Measurements from ENCODE around the gene CA9. TPM values are rescaled to one million over a fixed set of nuclear protein-coding genes. Genes with fewer than 3 reads are reported as not detected.
A peak's percentile ranks its signal among the peaks of the same experiment; 100 is the strongest.

Gene CA9
- total and polyA plus RNA-seq, 9 of the 15 experiments (the other 6 are each of a cell fraction or from before 2014, with no cell fraction given), result 0.15 to 10.6 (median 0.60) TPM; not detected in 4

- TF ChIP-seq ZMIZ1 (IDR thresholded peaks at IDR 0.05; ENCODE audit: low read depth in 2 of 2, low read length in 2 of 2) (no peak), CREM (IDR thresholded peaks at IDR 0.05; ENCODE audit: low read depth) (no peak), PURB (CRISPR knock-in tag; IDR thresholded peaks at IDR 0.05; ENCODE audit: low read depth) (no peak), ZSCAN29 (IDR thresholded peaks at IDR 0.05) (no peak), FIP1L1 (IDR thresholded peaks at IDR 0.05; ENCODE audit: low read depth, low read length, poor library complexity, severe bottlenecking) (no peak), KAT7 (CRISPR knock-in tag; IDR thresholded peaks at IDR 0.05; ENCODE audit: borderline replicate concordance) (no peak), CCNT2 (IDR thresholded peaks at IDR 0.05; ENCODE audit: borderline replicate concordance, extremely low read depth, insufficient read length, low read depth, low read length) (no peak), DDX20 (tag; IDR thresholded peaks at IDR 0.05; ENCODE audit: low read depth) (no peak), MYBL2 (IDR thresholded peaks at IDR 0.05; ENCODE audit: low read depth) (no peak), MYBL2 (CRISPR knock-in tag; IDR thresholded peaks at IDR 0.05; ENCODE audit: borderline replicate concordance) (no peak), ZNF408 (CRISPR knock-in tag; IDR thresholded peaks at IDR 0.05; ENCODE audit: low read depth) (no peak), MCM3 (IDR thresholded peaks at IDR 0.05) (no peak), NR2F6 (CRISPR knock-in tag; IDR thresholded peaks at IDR 0.05) (no peak), XRCC4 (IDR thresholded peaks at IDR 0.05; ENCODE audit: extremely low read depth, insufficient read depth, insufficient read length) (no peak), RBM34 (IDR thresholded peaks at IDR 0.05; ENCODE audit: borderline replicate concordance, insufficient read depth, low read length) (no peak), MBD2 (IDR thresholded peaks at IDR 0.05; ENCODE audit: borderline replicate concordance, low read depth) (no peak), RFX5 (IDR thresholded peaks at IDR 0.05; ENCODE audit: low read depth, low read length) (no peak), NFIC (IDR thresholded peaks at IDR 0.05) (no peak), DIDO1 (tag; IDR thresholded peaks at IDR 0.05; ENCODE audit: low read depth) (no peak)
- TF ChIP-seq, protein P1, sequence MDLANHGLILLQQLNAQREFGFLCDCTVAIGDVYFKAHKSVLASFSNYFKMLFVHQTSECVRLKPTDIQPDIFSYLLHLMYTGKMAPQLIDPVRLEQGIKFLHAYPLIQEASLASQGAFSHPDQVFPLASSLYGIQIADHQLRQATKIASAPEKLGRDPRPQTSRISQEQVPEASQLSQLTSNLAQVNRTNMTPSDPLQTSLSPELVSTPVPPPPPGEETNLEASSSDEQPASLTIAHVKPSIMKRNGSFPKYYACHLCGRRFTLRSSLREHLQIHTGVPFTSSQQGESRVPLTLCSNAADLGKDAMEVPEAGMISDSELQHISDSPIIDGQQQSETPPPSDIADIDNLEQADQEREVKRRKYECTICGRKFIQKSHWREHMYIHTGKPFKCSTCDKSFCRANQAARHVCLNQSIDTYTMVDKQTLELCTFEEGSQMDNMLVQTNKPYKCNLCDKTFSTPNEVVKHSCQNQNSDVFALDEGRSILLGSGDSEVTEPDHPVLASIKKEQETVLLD (IDR thresholded peaks at IDR 0.05), result no peak
- Histone ChIP-seq H3K9me1 (ENCODE audit: control insufficient read depth, insufficient read depth, low read length) (no peaks in the 10 kb centered on the region), H3K9me3 (replicated peaks; ENCODE audit: control insufficient read depth, insufficient read depth, low read depth, low read length) (no peaks in the 10 kb centered on the region), H2AFZ (ENCODE audit: low read depth, low read length) (no peak overlapping the region), H3K4me3 (peak overlapping the region; percentile 89), H3K79me2 (ENCODE audit: control insufficient read depth, insufficient read depth, low read length) (peaks cover 20% of the 10 kb centered on the region), H3K9ac (ENCODE audit: insufficient read depth in 1 of 2, low read depth in 2 of 2, low read length in 2 of 2) (peak overlapping the region in 1 of 2 experiments; percentile 86; a peak in 1 of 4 replicates), H3K4me1 (replicated peaks in 1 of 2; ENCODE audit: control insufficient read depth in 2 of 2, insufficient read depth in 2 of 2, low read length in 2 of 2) (peaks cover 14 to 36% of the 10 kb centered on the region in 2 experiments), H3K27me3 (ENCODE audit: control insufficient read depth in 2 of 2, insufficient read depth in 2 of 2, low read length in 2 of 2) (no peaks in the 10 kb centered on the region), H3K4me2 (ENCODE audit: insufficient read depth, low read length) (peak overlapping the region; percentile 96; the same call in 1 of the 2 replicates), H3K36me3 (ENCODE audit: control insufficient read depth, insufficient read depth, low read length) (peaks cover 36% of the 10 kb centered on the region; the same call in 2 of the 3 replicates), H3K27ac (ENCODE audit: extremely low read depth, low read depth, low read length) (peak overlapping the region; percentile 98; the same call in 1 of the 3 replicates), H4K20me1 (replicated peaks; ENCODE audit: control insufficient read depth, insufficient read depth, low read length) (no peaks in the 10 kb centered on the region)
- POLR2A ChIA-PET, result interaction anchor here (0.8 to 1.1 kb wide), 3 partner anchors 37 to 544 kb away, joined by 3 to 8 read pairs (median 5); partner anchors contain the start of gene ATOSB
- intact Hi-C loops (cut with micrococcal nuclease), result loop anchor here (5.0 kb wide), 1 partner anchor 38 kb away; no protein-coding TSS in a partner anchor
- CTCF ChIA-PET (ENCODE audit: low intra/inter-chr PET ratio), result no interaction called here
- in situ Hi-C loops (cut with MboI), result no loop called here
- DNase-seq (ENCODE audit: extremely low read depth in 1 of 4, low spot score in 3 of 4) (no peak), ATAC-seq (no peak), FAIRE-seq (no peak)
- BruUV-seq (replicated peaks), result no TSS peak
- 85% methylated on average over 2 of the region's 3 CpGs for WGBS (ENCODE audit: insufficient coverage, low coverage, missing lambda C conversion rate)
These were observed 14.4 kb upstream of the CA9 start for GRCh38 chr9:35659340-35659739.

All from K562 (cell line).